Measurements from ENCODE around the gene PRRC2B. TPM values are rescaled to one million over a fixed set of nuclear protein-coding genes. Genes with fewer than 3 reads are reported as not detected.
A peak's percentile ranks its signal among the peaks of the same experiment; 100 is the strongest.

The PRRC2B gene
- total and polyA plus RNA-seq, 4 donors, result 39.4 to 171 (median 91.4) TPM

GRCh38 chr9:131481441-131482342, 87.8 kb downstream of the PRRC2B start:
- ATAC-seq (ENCODE audit: insufficient read depth, low FRiP score), result no peak
- no peaks in the 10 kb centered on the region for H3K9me3 ChIP-seq (ENCODE audit: control insufficient read depth in 4 of 4, insufficient read depth in 3 of 4, low read length in 3 of 4)
- peak in 1 of 3 donors; percentile 40 for DNase-seq
- TF ChIP-seq CTCF (IDR thresholded peaks at IDR 0.05; ENCODE audit: control extremely low read depth, extremely low read depth), result no peak
- peaks cover 21 to 89% (median 84%) of the 10 kb centered on the region in 4 donors for H3K36me3 ChIP-seq (ENCODE audit: control insufficient read depth in 4 of 4, insufficient read depth in 4 of 4, low read length in 4 of 4)
- 72 to 83% methylated on average over 19 of the region's 19 CpGs for WGBS, 2 donors
- H3K4me1 ChIP-seq (ENCODE audit: control insufficient read depth in 5 of 5, insufficient read depth in 5 of 5, low read length in 5 of 5), result no peaks in the 10 kb centered on the region
- H3K27me3 ChIP-seq (ENCODE audit: control insufficient read depth in 3 of 3, insufficient read depth in 3 of 3, low read length in 2 of 3), result no peaks in the 10 kb centered on the region
- peak overlapping the region in 1 of 2 donors; percentile 74 for H3K27ac ChIP-seq (ENCODE audit: low read depth in 1 of 2, low read length in 1 of 2)
- no peak overlapping the region for H3K4me3 ChIP-seq
- H3K9ac ChIP-seq (ENCODE audit: insufficient read depth in 1 of 2, low read length in 2 of 2), result no peak overlapping the region

- ATAC-seq (ENCODE audit: insufficient read depth, low FRiP score), result no peak
- Histone ChIP-seq H3K4me3 (no peak overlapping the region), H3K36me3 (ENCODE audit: control insufficient read depth in 4 of 4, insufficient read depth in 4 of 4, low read length in 4 of 4) (peaks cover 21 to 89% (median 81%) of the 10 kb centered on the region in 4 donors), H3K9me3 (ENCODE audit: control insufficient read depth in 4 of 4, insufficient read depth in 3 of 4, low read length in 3 of 4) (no peaks in the 10 kb centered on the region), H3K4me1 (ENCODE audit: control insufficient read depth in 5 of 5, insufficient read depth in 5 of 5, low read length in 5 of 5) (no peaks in the 10 kb centered on the region), H3K9ac (ENCODE audit: insufficient read depth in 1 of 2, low read length in 2 of 2) (no peak overlapping the region), H3K27ac (ENCODE audit: low read depth in 1 of 2, low read length in 1 of 2) (peak overlapping the region in 1 of 2 donors; percentile 74), H3K27me3 (ENCODE audit: control insufficient read depth in 3 of 3, insufficient read depth in 3 of 3, low read length in 2 of 3) (no peaks in the 10 kb centered on the region)
- no peak for DNase-seq
- WGBS, 2 donors, result 93 to 94% methylated on average over 24 of the region's 24 CpGs
- no peak for TF ChIP-seq CTCF (IDR thresholded peaks at IDR 0.05; ENCODE audit: control extremely low read depth, extremely low read depth)
Measured at GRCh38 chr9:131482343-131483006, 88.6 kb downstream of the PRRC2B start.

GRCh38 chr9:131483319-131484050, 89.6 kb downstream of the PRRC2B start:
- no peaks in the 10 kb centered on the region for H3K27me3 ChIP-seq (ENCODE audit: control insufficient read depth in 3 of 3, insufficient read depth in 3 of 3, low read length in 2 of 3)
- H3K9me3 ChIP-seq (ENCODE audit: control insufficient read depth in 4 of 4, insufficient read depth in 3 of 4, low read length in 3 of 4), result no peaks in the 10 kb centered on the region
- ATAC-seq (ENCODE audit: insufficient read depth, low FRiP score), result no peak
- H3K4me1 ChIP-seq (ENCODE audit: control insufficient read depth in 5 of 5, insufficient read depth in 5 of 5, low read length in 5 of 5), result no peaks in the 10 kb centered on the region
- peak overlapping the region in 1 of 2 donors; percentile 76 for H3K27ac ChIP-seq (ENCODE audit: low read depth in 1 of 2, low read length in 1 of 2)
- no peak overlapping the region for H3K9ac ChIP-seq (ENCODE audit: insufficient read depth in 1 of 2, low read length in 2 of 2)
- peaks cover 21 to 90% (median 80%) of the 10 kb centered on the region in 4 donors for H3K36me3 ChIP-seq (ENCODE audit: control insufficient read depth in 4 of 4, insufficient read depth in 4 of 4, low read length in 4 of 4)
- no peak for TF ChIP-seq CTCF (IDR thresholded peaks at IDR 0.05; ENCODE audit: control extremely low read depth, extremely low read depth)
- no peak for DNase-seq
- H3K4me3 ChIP-seq, result no peak overlapping the region
- WGBS, 2 donors, result 90 to 94% methylated on average over 9 of the region's 9 CpGs
